ENCODE measurements around the gene ANKRD55. TPM values are rescaled to one million over a fixed set of nuclear protein-coding genes. Genes with fewer than 3 reads are reported as not detected.
"Not testable (repeated sequence)": the region's sequence is repeated elsewhere in the genome, so short reads cannot be mapped to it uniquely, and the experiment has no call there.

The ANKRD55 gene
- total and polyA plus RNA-seq, 2 donors (not counting 1 experiment from before 2014, with no cell fraction given) = not detected

- H3K9ac ChIP-seq (ENCODE audit: insufficient read depth, low read length) = no peak overlapping the region
- H3K4me3 ChIP-seq (replicated peaks in 1 of 4; ENCODE audit: control extremely low read depth in 1 of 4, insufficient read depth in 1 of 4, low read depth in 3 of 4, low read length in 4 of 4) = no peak overlapping the region
- no peaks in the 10 kb centered on the region for H3K9me3 ChIP-seq (ENCODE audit: control insufficient read depth, insufficient read depth, low read depth, low read length)
- H3K4me2 ChIP-seq (ENCODE audit: extremely low read depth, insufficient read depth, low read length) = no peak overlapping the region
- H3K79me2 ChIP-seq (ENCODE audit: control insufficient read depth, insufficient read depth, low read length) = no peaks in the 10 kb centered on the region
- no peak for TF ChIP-seq EZH2 (IDR thresholded peaks at IDR 0.05; ENCODE audit: low read length, missing control alignments)
- TF ChIP-seq CTCF (conservative IDR thresholded peaks at IDR 0.05 in 1 of 2, IDR thresholded peaks at IDR 0.05 in 1 of 2; ENCODE audit: low read depth in 1 of 2, low read length in 2 of 2) = no peak
- no peaks in the 10 kb centered on the region for H3K27me3 ChIP-seq (ENCODE audit: control insufficient read depth, insufficient read depth, low read length)
- no peak for DNase-seq (ENCODE audit: low read depth in 2 of 2)
- H2AFZ ChIP-seq (ENCODE audit: low read length) = no peak overlapping the region
- H4K20me1 ChIP-seq (ENCODE audit: control insufficient read depth, extremely low read depth, insufficient read depth, low read length) = no peaks in the 10 kb centered on the region
- H3K4me1 ChIP-seq (ENCODE audit: control insufficient read depth, extremely low read depth, insufficient read depth, low read length) = no peaks in the 10 kb centered on the region
- H3K36me3 ChIP-seq (ENCODE audit: control insufficient read depth, insufficient read depth, low read length) = no peaks in the 10 kb centered on the region
- H3K27ac ChIP-seq (ENCODE audit: insufficient read depth, low read length) = no peak overlapping the region
Observed at GRCh38 chr5:56244627-56245026, 11.5 kb upstream of the ANKRD55 start.

GRCh38 chr5:56242271-56242670 lies 9.1 kb upstream of the ANKRD55 start:
- not testable (repeated sequence) for H3K4me3 ChIP-seq (replicated peaks in 1 of 4; ENCODE audit: control extremely low read depth in 1 of 4, insufficient read depth in 1 of 4, low read depth in 3 of 4, low read length in 4 of 4); H3K4me1 ChIP-seq (ENCODE audit: control insufficient read depth, extremely low read depth, insufficient read depth, low read length); H3K36me3 ChIP-seq (ENCODE audit: control insufficient read depth, insufficient read depth, low read length); H3K9ac ChIP-seq (ENCODE audit: insufficient read depth, low read length); H3K79me2 ChIP-seq (ENCODE audit: control insufficient read depth, insufficient read depth, low read length); DNase-seq (ENCODE audit: low read depth in 2 of 2); H3K4me2 ChIP-seq (ENCODE audit: extremely low read depth, insufficient read depth, low read length); H4K20me1 ChIP-seq (ENCODE audit: control insufficient read depth, extremely low read depth, insufficient read depth, low read length); H3K27ac ChIP-seq (ENCODE audit: insufficient read depth, low read length); H3K9me3 ChIP-seq (ENCODE audit: control insufficient read depth, insufficient read depth, low read depth, low read length); H2AFZ ChIP-seq (ENCODE audit: low read length); H3K27me3 ChIP-seq (ENCODE audit: control insufficient read depth, insufficient read depth, low read length)

GRCh38 chr5:56232538-56232937 lies 592 bp downstream of the ANKRD55 start:
- no peak overlapping the region for H3K4me2 ChIP-seq (ENCODE audit: extremely low read depth, insufficient read depth, low read length)
- no peak overlapping the region for H3K27ac ChIP-seq (ENCODE audit: insufficient read depth, low read length)
- H4K20me1 ChIP-seq (ENCODE audit: control insufficient read depth, extremely low read depth, insufficient read depth, low read length) = no peaks in the 10 kb centered on the region
- H3K4me1 ChIP-seq (ENCODE audit: control insufficient read depth, extremely low read depth, insufficient read depth, low read length) = peaks cover 2% of the 10 kb centered on the region
- H3K27me3 ChIP-seq (ENCODE audit: control insufficient read depth, insufficient read depth, low read length) = peaks cover 4% of the 10 kb centered on the region
- no peaks in the 10 kb centered on the region for H3K36me3 ChIP-seq (ENCODE audit: control insufficient read depth, insufficient read depth, low read length)
- no peaks in the 10 kb centered on the region for H3K9me3 ChIP-seq (ENCODE audit: control insufficient read depth, insufficient read depth, low read depth, low read length)
- no peak overlapping the region for H3K4me3 ChIP-seq (replicated peaks in 1 of 4; ENCODE audit: control extremely low read depth in 1 of 4, insufficient read depth in 1 of 4, low read depth in 3 of 4, low read length in 4 of 4)
- no peak overlapping the region for H2AFZ ChIP-seq (ENCODE audit: low read length)
- no peak for DNase-seq (ENCODE audit: low read depth in 2 of 2)
- no peak overlapping the region for H3K9ac ChIP-seq (ENCODE audit: insufficient read depth, low read length)
- TF ChIP-seq EZH2 (IDR thresholded peaks at IDR 0.05; ENCODE audit: low read length, missing control alignments) = no peak
- TF ChIP-seq CTCF (conservative IDR thresholded peaks at IDR 0.05 in 1 of 2, IDR thresholded peaks at IDR 0.05 in 1 of 2; ENCODE audit: low read depth in 1 of 2, low read length in 2 of 2) = no peak
- H3K79me2 ChIP-seq (ENCODE audit: control insufficient read depth, insufficient read depth, low read length) = no peaks in the 10 kb centered on the region

Data from fibroblast of lung (primary cell).